ENCODE measurements around the gene FAM9A.

The FAM9A gene

GRCh38 chrX:8801041-8801599 is at the start of gene FAM9A:
TSS of gene FAM9A (minus strand) at chrX:8801383. CDS start at chrX:8800171, 1,212 bp downstream.
- DNase-seq = no peak

DNA sequence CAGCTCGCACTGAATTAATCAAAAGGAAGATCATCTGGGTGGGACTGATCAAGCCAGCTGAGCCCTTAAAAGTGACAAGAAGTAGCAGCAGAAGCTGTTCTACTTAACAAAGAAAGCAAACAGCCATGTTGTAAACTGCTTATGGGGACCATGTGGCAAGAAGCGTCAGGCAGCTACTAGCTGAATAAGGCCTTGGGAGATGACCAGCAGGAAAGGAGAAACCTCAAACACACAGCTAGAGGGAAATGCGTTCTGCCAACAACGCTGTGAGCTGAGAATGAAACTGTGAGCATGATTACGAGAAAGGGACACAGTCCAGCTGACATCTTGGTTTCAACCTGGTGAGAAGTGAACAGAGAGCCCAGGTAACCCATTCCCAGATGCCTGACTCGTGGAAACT is 49.3 kb upstream of the FAM9A start:
- DNase-seq = no peak

GRCh38 chrX:8849945-8850344 is 48.8 kb upstream of the FAM9A start:
- no peak for DNase-seq

GRCh38 chrX:8849458-8849857 is 48.3 kb upstream of the FAM9A start:
- no peak for DNase-seq

DNA sequence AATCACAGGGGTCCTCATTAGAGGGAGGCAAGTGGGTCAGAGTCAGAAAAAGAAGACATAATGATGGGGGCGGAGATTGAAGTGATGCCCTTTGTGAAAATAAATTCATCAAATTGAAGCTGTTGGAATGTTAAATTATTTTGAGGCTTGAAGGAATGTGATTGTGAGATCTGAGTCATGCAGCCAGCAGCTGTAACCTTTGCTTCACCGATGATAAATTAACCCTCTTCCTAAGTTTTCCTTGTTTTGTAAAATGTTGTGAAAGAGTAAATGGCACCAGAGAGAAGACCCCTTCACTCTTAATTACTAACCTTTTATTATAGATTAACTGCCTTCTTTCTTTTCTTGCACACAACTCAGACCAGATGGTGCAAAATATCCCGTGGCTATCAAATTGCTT is 47.7 kb upstream of the FAM9A start:
- DNase-seq = no peak

DNA sequence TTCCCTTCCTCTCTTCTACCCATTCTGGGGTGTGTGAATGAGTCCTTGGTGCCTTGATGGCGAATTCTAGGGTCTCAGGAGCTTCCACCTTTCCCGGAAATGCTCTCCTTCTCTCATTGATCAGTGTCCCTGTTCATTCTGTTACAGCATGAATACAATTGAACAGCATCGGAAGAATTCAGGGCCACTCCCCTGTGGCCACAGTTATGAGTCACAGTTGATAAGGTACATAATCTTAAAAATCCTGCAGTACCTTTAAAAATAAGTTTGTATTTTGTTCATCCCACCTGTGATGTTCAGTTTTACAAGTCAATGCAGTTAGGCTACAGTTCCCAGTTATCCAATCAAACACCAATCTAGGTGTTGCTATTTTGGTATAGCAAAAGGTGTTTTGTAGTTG is 47.3 kb upstream of the FAM9A start:
- no peak for DNase-seq

GRCh38 chrX:8847360-8847759 is 46.2 kb upstream of the FAM9A start:
- no peak for DNase-seq

DNA sequence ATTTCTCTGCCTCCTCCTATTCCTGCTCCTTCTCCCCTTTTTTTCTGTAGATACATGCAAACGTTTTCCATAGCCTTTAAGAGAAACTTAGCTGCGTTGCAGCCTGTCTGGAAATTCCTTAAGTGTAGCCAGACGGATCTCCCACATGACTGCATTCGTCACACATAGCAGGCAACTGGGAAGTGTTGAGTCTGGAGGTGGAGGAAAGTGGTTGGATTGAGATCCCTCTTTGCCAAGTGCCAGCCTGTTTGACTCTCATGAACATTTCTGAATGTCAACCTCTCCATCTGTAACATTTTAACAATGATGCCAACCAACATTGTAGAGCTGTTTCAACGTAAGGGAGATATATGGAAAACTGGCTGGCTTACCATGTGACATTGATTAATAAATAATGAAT is 45.1 kb upstream of the FAM9A start:
- no peak for DNase-seq

- no peak for DNase-seq
Measured at GRCh38 chrX:8845469-8845868, 44.3 kb upstream of the FAM9A start.

DNA sequence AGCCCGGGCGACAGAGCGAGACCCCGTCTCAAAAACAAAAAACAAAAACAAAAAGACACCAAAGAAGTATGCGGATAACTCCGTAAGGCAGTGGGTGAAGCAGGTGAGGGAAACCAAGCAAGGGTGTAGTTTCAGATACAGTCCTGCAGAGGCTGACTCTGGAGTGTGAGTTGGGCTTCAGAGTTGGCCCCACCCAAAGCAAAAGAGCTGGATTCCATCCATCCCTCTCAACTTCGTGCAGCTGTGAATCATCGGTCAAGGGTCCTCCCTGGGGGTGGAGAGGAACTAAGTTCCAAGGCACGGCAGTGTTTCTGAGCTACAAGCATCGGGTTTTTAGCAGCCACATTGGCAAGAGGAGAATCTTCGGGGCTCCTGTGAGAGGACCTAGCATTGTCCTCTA is 43.9 kb upstream of the FAM9A start:
- no peak for DNase-seq

DNA sequence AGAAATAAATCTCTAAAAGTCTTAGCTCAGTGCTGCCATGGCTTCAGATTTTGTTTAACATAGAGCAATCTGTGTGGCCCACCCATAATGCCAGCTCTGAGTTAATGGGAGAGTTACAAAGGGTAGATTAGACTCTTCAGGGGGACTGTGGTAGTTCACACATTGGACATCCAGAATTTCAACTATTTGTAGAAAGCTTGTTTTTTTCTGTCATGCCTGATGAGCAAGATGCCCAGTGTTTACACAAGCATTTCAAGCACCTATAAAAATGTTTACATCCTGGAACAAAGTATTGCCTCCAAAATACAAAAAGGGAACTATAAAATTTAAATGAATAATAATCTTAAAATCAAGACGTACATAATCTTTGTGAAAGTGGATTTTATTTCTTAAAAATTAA is 43.0 kb upstream of the FAM9A start:
- DNase-seq = no peak

DNA sequence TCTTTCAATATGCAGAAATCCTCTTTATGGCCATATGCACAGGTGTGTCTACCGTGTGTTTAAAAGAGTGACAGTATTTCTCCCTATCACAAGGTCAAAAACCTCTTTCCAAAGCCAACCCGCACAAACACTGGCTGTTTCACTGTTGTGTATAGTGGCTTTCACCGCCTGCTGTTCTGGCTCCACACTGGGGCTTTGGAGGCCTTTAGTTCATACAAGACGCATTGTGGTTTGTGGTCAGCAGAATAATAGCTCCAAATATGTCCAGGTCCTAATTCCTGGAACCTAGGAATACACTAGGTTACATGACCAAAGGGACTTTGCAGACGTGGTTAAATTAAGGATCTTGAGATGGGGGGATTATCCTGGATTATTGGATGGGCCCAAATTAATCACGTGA is 40.7 kb upstream of the FAM9A start:
- DNase-seq = no peak

DNA sequence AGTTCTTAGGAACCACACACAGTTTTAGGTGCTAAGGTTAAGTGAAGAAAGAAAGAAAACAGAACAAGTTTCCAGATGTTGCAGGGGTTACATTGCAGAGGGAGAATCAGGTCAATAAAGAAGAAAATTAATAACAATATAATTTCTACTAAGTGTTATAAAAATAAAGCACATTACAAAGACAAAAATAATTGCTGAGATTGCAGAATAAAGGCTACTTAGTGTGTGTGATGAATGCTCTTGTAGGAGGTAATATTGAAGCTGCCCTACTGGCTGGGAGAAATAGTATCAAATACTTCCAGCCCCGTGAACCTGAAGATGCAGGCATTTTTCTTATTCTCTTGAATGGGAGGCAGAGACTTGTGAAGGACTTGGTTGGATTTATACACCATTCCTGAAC is 33.2 kb upstream of the FAM9A start:
- no peak for DNase-seq

DNA sequence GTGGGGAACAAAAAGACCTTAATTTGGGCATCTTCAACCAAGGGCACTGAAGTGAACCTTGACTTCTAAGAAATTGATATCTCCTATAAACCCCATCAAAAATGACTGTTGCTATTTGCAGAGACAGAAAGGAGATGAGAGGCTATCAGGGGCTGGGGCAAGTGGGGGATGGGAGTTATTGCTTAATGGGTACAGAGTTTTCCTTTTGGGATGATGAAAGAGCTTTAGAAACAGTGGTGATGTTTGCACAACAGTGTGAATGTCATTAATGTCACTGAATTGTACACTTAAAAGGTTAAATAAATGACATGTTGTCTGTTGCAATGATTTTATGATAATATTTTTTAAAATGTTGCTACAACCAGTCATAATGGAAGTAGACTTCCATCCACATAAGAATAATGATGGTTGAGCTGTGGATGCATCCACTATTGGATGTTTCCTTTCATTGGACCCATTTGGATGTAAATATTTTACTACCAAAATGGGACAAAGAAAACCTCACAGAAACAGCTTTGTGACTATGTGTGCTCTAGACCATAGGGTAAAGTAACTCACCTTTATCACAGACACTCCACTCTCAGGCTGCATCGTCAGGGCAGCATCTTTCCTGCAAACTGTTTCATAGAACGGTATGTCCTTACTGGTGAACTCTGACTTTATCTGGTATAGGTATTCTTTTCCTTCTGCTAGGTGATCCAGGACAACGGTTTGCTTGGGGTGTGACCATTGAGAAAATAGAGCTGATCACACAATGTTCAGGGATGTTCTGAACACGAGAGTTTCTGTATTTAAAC is 31.6 kb upstream of the FAM9A start:
- DNase-seq = no peak

GRCh38 chrX:8823698-8824097 is 22.5 kb upstream of the FAM9A start:
- DNase-seq = no peak

GRCh38 chrX:8822002-8822401 is 20.8 kb upstream of the FAM9A start:
- DNase-seq = no peak

GRCh38 chrX:8820910-8821527 is 19.8 kb upstream of the FAM9A start:
- DNase-seq = no peak

GRCh38 chrX:8815460-8816065 is 14.4 kb upstream of the FAM9A start:
- DNase-seq = no peak

DNA sequence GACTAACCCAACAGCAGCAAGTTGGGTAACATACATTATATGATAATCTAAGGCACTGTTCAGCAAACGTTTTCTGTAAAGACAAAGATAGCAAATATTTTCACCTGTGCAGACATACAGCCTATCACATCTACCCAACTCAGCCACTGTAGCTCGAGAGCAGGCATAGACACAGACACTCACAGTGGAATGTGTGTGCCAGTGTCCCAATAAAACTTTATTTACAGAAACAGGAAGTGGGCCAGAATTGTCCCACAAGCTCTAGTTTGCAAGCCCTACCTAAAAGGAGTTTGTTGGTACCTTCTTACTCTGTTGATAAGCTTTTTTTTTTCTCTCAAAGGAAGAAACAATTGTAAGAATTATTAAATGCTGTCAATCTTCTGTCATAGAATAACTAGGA is 11.9 kb upstream of the FAM9A start:
- no peak for DNase-seq

DNA sequence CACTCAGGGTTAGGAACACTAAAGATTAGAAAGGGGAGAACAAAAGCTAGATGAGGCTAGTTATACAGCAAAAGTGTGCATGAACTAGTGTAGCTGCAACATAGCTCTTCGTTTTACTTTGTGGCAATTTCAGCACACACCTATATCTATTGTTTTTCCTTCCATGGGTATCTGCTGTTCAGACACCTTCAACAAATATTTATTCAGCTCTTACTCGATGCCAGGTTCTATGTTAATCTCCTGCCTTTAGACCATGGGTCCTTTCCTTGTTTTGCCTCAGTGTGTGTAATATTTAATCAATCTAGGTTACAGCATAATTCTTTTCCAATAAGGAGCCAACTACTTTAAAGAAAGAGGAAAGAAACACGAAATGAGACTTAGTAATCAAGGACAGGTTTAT is 10.4 kb upstream of the FAM9A start:
- no peak for DNase-seq

DNA sequence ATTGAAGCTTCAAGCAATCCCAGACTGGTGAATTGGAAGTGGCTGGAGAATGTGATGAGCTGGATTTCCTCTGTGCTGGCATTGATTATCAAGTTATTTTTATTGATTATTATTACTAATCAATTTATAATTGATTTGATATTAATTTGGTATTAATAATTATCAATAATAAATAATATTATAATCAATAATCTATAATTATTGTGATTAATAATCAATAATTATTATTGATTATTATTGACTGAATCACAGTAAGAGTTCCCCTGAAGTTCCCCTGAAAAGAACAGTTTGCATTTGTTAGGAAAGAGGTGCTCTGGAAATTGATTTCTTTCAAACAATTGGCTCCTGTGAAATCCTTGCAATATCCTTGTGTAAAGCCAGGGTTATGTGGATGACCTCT is 7.5 kb upstream of the FAM9A start:
- no peak for DNase-seq

GRCh38 chrX:8805974-8806373 is 4.8 kb upstream of the FAM9A start:
- DNase-seq = no peak

GRCh38 chrX:8805046-8805445 is 3.9 kb upstream of the FAM9A start:
- DNase-seq = no peak

DNA sequence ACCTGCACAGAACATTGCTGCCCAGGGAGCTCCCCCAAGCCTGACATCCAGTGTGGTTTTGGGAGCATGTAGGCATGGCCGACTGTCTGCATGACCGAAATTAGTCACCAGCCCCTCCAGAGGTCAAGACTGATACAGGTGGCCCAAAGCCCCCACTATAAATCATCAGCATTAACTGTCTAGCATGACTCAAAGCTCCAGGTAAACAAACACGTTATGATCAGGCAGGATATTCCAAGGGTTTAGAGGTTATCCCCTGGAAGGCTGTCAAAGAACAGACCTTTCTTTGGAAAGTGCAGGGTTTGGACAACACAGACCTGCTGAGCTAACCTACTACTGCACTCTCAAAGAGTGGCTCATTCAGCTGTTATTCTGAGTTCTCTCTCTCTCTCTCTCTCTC is 2.1 kb upstream of the FAM9A start:
- DNase-seq = no peak
